Ovary (tissue), 3 donors: ENCODE measurements around the gene HORMAD2.

Experiments
- POLR2A ChIP-seq: fragments of 450-650 bp; IDR thresholded peaks from one replicate; pipeline ENCODE4 v1.6.1; 2017; ENCODE audit warnings: antibody characterized with exemption, mild to moderate bottlenecking, moderate library complexity
- TF ChIP-seq, protein P1 (sequence below), 3 donors: fragments of 450-650 bp in 2 of 3; fragments of 200-600 bp in 1 of 3; IDR thresholded peaks; one replicate each; pipeline versions ENCODE4 v1.5.1 to v1.8.0; 2016 to 2022; ENCODE audit warnings: antibody characterized with exemption in 3 of 3, mild to moderate bottlenecking in 1 of 3
- donor health status: DM: no; HTN: no; CAD: no.

DNA sequence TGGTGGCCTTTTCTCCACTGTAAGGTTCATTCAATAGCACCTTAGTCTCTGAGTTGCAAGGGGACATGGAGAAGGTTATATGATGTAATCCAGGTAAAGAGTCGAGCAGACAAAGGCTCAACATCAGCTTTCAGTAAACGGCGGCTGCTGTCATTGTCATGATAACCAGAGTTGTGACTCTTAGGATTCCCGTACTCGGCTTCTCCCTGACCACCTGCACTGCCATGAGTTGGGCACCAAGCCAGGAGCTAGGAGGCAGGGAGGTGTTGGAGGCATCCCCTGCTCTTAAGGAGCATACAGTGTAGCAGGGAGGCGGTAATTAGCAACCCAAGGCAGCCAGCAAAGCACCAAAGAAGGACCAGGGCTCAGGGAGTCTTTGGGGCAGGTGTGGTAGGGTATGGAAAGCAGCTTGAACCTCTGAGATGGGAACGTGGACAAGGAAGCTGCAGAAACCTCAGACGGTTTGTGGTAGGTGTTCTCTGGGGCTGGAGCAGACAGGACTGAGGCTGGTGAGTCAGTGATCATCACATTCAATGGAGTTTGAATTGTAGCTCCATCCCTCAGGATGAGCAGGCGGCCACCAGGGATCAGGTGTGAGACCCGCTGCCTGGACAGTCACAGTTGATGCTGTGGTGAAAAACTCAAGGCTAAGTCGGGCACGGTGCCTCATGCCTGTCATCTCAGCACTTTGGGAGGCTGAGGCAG is 134.6 kb downstream of the HORMAD2 start:
- TF ChIP-seq POLR2A: no peak
- TF ChIP-seq, protein P1, sequence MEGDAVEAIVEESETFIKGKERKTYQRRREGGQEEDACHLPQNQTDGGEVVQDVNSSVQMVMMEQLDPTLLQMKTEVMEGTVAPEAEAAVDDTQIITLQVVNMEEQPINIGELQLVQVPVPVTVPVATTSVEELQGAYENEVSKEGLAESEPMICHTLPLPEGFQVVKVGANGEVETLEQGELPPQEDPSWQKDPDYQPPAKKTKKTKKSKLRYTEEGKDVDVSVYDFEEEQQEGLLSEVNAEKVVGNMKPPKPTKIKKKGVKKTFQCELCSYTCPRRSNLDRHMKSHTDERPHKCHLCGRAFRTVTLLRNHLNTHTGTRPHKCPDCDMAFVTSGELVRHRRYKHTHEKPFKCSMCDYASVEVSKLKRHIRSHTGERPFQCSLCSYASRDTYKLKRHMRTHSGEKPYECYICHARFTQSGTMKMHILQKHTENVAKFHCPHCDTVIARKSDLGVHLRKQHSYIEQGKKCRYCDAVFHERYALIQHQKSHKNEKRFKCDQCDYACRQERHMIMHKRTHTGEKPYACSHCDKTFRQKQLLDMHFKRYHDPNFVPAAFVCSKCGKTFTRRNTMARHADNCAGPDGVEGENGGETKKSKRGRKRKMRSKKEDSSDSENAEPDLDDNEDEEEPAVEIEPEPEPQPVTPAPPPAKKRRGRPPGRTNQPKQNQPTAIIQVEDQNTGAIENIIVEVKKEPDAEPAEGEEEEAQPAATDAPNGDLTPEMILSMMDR (IDR thresholded peaks at IDR 0.05): no peak
